ENCODE data around the gene FAM187B. TPM values are rescaled to one million over a fixed set of nuclear protein-coding genes. Genes with fewer than 3 reads are reported as not detected.

FAM187B gene
- total RNA-seq, 1 experiment from 2014 or later = not detected

- CTCF ChIA-PET = interaction anchor here (0.6 kb wide), 1 partner anchor 111 kb away, joined by 3 read pairs; no protein-coding TSS in a partner anchor
- peaks cover 57% of the 10 kb centered on the region for H3K79me2 ChIP-seq (ENCODE audit: low read depth)
These were observed 22.9 kb upstream of the FAM187B start for GRCh38 chr19:35251456-35251855.

GRCh38 chr19:35249848-35250711, 21.5 kb upstream of the FAM187B start:
- peaks cover 27% of the 10 kb centered on the region for H3K4me1 ChIP-seq (replicated peaks; ENCODE audit: insufficient read depth)
- intact Hi-C loops (cut with micrococcal nuclease; ENCODE audit: unreplicated experiment) = loop anchor here (2.0 to 5.0 kb wide), 3 partner anchors 19 to 183 kb away; partner anchors contain the start of gene USF2
- H3K36me3 ChIP-seq (ENCODE audit: low read depth) = peaks cover 23% of the 10 kb centered on the region
- ChIA-PET POLR2A (ENCODE audit: unreplicated experiment) (interaction anchor here (0.7 kb wide), 1 partner anchor 9 kb away, joined by 9 read pairs; no protein-coding TSS in a partner anchor), CTCF (no interaction called here)
- H3K9me3 ChIP-seq (ENCODE audit: insufficient read depth, low read depth) = no peaks in the 10 kb centered on the region
- H3K79me2 ChIP-seq (ENCODE audit: low read depth) = peaks cover 50% of the 10 kb centered on the region
- peak overlapping the region; percentile 95; the same call in 1 of the 2 replicates for H3K27ac ChIP-seq
- H3K27me3 ChIP-seq (ENCODE audit: insufficient read depth, low read depth) = no peaks in the 10 kb centered on the region
- H4K20me1 ChIP-seq (ENCODE audit: insufficient read depth) = peaks cover 27% of the 10 kb centered on the region
- DNase-seq = no peak
- peak overlapping the region; percentile 94 for H3K4me2 ChIP-seq
- H3K4me3 ChIP-seq = peak overlapping the region; percentile 89
- H2AFZ ChIP-seq = no peak overlapping the region
- peaks cover 24% of the 10 kb centered on the region for H3F3A ChIP-seq (ENCODE audit: insufficient read depth, low read depth)
- TF ChIP-seq EZH2 (IDR thresholded peaks at IDR 0.05; ENCODE audit: low read depth) (no peak), CTCF (conservative IDR thresholded peaks at IDR 0.05) (no peak)
- no peaks in the 10 kb centered on the region for H3K9me2 ChIP-seq (ENCODE audit: insufficient read depth)
- TSS peak; percentile 25 for BruUV-seq (replicated peaks)

More at GRCh38 chr19:35251456-35251855, 22.9 kb upstream of the FAM187B start:
- no peaks in the 10 kb centered on the region for H3K9me3 ChIP-seq (ENCODE audit: insufficient read depth, low read depth)
- H3K27me3 ChIP-seq (ENCODE audit: insufficient read depth, low read depth) = no peaks in the 10 kb centered on the region
- peaks cover 25% of the 10 kb centered on the region for H3F3A ChIP-seq (ENCODE audit: insufficient read depth, low read depth)
- BruUV-seq (replicated peaks) = no TSS peak
- TF ChIP-seq CTCF (conservative IDR thresholded peaks at IDR 0.05) = no peak
- no peak for TF ChIP-seq EZH2 (IDR thresholded peaks at IDR 0.05; ENCODE audit: low read depth)
- intact Hi-C loops (cut with micrococcal nuclease; ENCODE audit: unreplicated experiment) = no loop called here
- peaks cover 32% of the 10 kb centered on the region for H3K36me3 ChIP-seq (ENCODE audit: low read depth)
- H3K9me2 ChIP-seq (ENCODE audit: insufficient read depth) = no peaks in the 10 kb centered on the region
- H2AFZ ChIP-seq = no peak overlapping the region
- no peak overlapping the region for H3K27ac ChIP-seq
- H3K4me2 ChIP-seq = no peak overlapping the region
- DNase-seq = no peak
- POLR2A ChIA-PET (ENCODE audit: unreplicated experiment) = no interaction called here
- H4K20me1 ChIP-seq (ENCODE audit: insufficient read depth) = peaks cover 34% of the 10 kb centered on the region
- peaks cover 21% of the 10 kb centered on the region for H3K4me1 ChIP-seq (replicated peaks; ENCODE audit: insufficient read depth)
- no peak overlapping the region for H3K4me3 ChIP-seq

GRCh38 chr19:35249146-35249847, 20.8 kb upstream of the FAM187B start:
- H3K9me3 ChIP-seq (ENCODE audit: insufficient read depth, low read depth) = no peaks in the 10 kb centered on the region
- peak overlapping the region; percentile 55 for H2AFZ ChIP-seq
- peaks cover 27% of the 10 kb centered on the region for H3K4me1 ChIP-seq (replicated peaks; ENCODE audit: insufficient read depth)
- CTCF ChIA-PET = no interaction called here
- BruUV-seq (replicated peaks) = no TSS peak
- peak overlapping the region; percentile 89 for H3K4me3 ChIP-seq
- peak overlapping the region; percentile 94 for H3K4me2 ChIP-seq
- H4K20me1 ChIP-seq (ENCODE audit: insufficient read depth) = peaks cover 19% of the 10 kb centered on the region
- POLR2A ChIA-PET (ENCODE audit: unreplicated experiment) = no interaction called here
- peaks cover 24% of the 10 kb centered on the region for H3F3A ChIP-seq (ENCODE audit: insufficient read depth, low read depth)
- intact Hi-C loops (cut with micrococcal nuclease; ENCODE audit: unreplicated experiment) = loop anchor here (2.0 to 5.0 kb wide), 3 partner anchors 20 to 182 kb away; partner anchors contain the start of gene USF2
- H3K27ac ChIP-seq = peak overlapping the region; percentile 95
- no peaks in the 10 kb centered on the region for H3K9me2 ChIP-seq (ENCODE audit: insufficient read depth)
- H3K36me3 ChIP-seq (ENCODE audit: low read depth) = peaks cover 18% of the 10 kb centered on the region
- DNase-seq = no peak
- H3K79me2 ChIP-seq (ENCODE audit: low read depth) = peaks cover 47% of the 10 kb centered on the region
- TF ChIP-seq EZH2 (IDR thresholded peaks at IDR 0.05; ENCODE audit: low read depth) (no peak), CTCF (conservative IDR thresholded peaks at IDR 0.05) (no peak)
- H3K27me3 ChIP-seq (ENCODE audit: insufficient read depth, low read depth) = no peaks in the 10 kb centered on the region

Measured in PC-9 (cell line).